GM21515 (cell line): ENCODE measurements around the gene OR11L1.

ENCODE experiments used
- ATAC-seq: cut with Tn5 transposase; IDR thresholded peaks from one replicate; pipeline ENCODE4 v1.9.1; 2021; ENCODE audit not compliant: unreplicated experiment

The OR11L1 gene

GRCh38 chr1:247812637-247813036, 29.1 kb downstream of the OR11L1 start:
- no peak for ATAC-seq

GRCh38 chr1:247797518-247797917, 44.2 kb downstream of the OR11L1 start:
- ATAC-seq = no peak
